H1 (cell line): ENCODE results near the gene DAZL. TPM values are rescaled to one million over a fixed set of nuclear protein-coding genes. Genes with fewer than 3 reads are reported as not detected.

Source experiments
- CTCF ChIA-PET: fragments of 300-600 bp; sonication (Branson Sonifier 250); formaldehyde crosslinking; loops from one replicate; lab custom pipeline; 2021; ENCODE audit not compliant: partially characterized antibody; lab: Charles Lee
- POLR2A ChIA-PET: fragments of 300-600 bp; sonication (Branson Sonifier 250); formaldehyde crosslinking; loops from one replicate; lab custom pipeline; 2021; ENCODE audit warnings: inconsistent platforms; ENCODE audit not compliant: partially characterized antibody; lab: Charles Lee
- DNase-seq, 2 experiments: peaks; one replicate each; pipeline versions ENCODE4 v3.0.0 to v3.0.0-alpha.2; 2010 to 2022; ENCODE audit warnings: low spot score in 2 of 2, low read depth in 1 of 2, mixed read lengths in 1 of 2
- FAIRE-seq: peaks from 2 replicates; lab custom pipeline; 2011; peaks lifted over from hg19 to GRCh38; lab: Jason Lieb, UNC
- H2AFZ ChIP-seq: 2 replicates; pipeline ENCODE4 v1.8.1; 2012; ENCODE audit warnings: low read length, inconsistent platforms
- H2AK5ac ChIP-seq: 2 replicates; pipeline ENCODE4 v1.6.1; 2013; ENCODE audit warnings: low read depth, low read length
- H2BK120ac ChIP-seq: replicated peaks from 2 replicates; pipeline ENCODE3; 2013; ENCODE audit warnings: low read depth, low read length, inconsistent platforms
- H2BK12ac ChIP-seq: 2 replicates; pipeline ENCODE4 v1.6.1; 2013; ENCODE audit warnings: low read depth, low read length
- H2BK15ac ChIP-seq: 2 replicates; pipeline ENCODE4 v1.6.1; 2013; ENCODE audit warnings: low read length
- H2BK20ac ChIP-seq: 2 replicates; pipeline ENCODE4 v1.6.1; 2013; ENCODE audit warnings: low read length
- H2BK5ac ChIP-seq: 2 replicates; pipeline ENCODE4 v1.6.1; 2013; ENCODE audit warnings: low read depth, low read length
- H3K14ac ChIP-seq: 2 replicates; pipeline ENCODE4 v1.6.1; 2013; ENCODE audit warnings: inconsistent platforms; ENCODE audit not compliant: insufficient read length
- H3K18ac ChIP-seq: 2 replicates; pipeline ENCODE4 v1.6.1; 2013; ENCODE audit warnings: low read length; ENCODE audit errors: extremely low read depth
- H3K23ac ChIP-seq: 2 replicates; pipeline ENCODE4 v1.6.1; 2013; ENCODE audit warnings: inconsistent platforms; ENCODE audit not compliant: insufficient read length
- H3K23me2 ChIP-seq: 2 replicates; pipeline ENCODE4 v1.6.1; 2013; ENCODE audit warnings: low read depth, low read length
- H3K27ac ChIP-seq: 2 replicates; pipeline ENCODE4 v1.6.1; 2011; ENCODE audit warnings: low read depth, low read length, inconsistent platforms
- H3K27me3 ChIP-seq, 4 experiments: replicated peaks in 1 of 4; 1 replicate in 1 of 4; 2 replicates in 3 of 4; pipeline versions ENCODE4 v1.6.1 to v1.8.1; 2011 to 2013; ENCODE audit warnings: low read length in 3 of 4, mild to moderate bottlenecking in 3 of 4, inconsistent platforms in 2 of 4, mixed read lengths in 2 of 4, moderate library complexity in 1 of 4; ENCODE audit not compliant: control insufficient read depth in 3 of 4, insufficient read depth in 3 of 4; ENCODE audit errors: extremely low read depth in 1 of 4
- H3K36me3 ChIP-seq, 4 experiments: 2 replicates each; pipeline versions ENCODE4 v1.6.1 to v1.8.1; 2011 to 2013; ENCODE audit warnings: mild to moderate bottlenecking in 4 of 4, low read length in 3 of 4, moderate library complexity in 2 of 4, control low read depth in 1 of 4, inconsistent platforms in 1 of 4; ENCODE audit not compliant: insufficient read depth in 4 of 4, control insufficient read depth in 2 of 4
- H3K4ac ChIP-seq: replicated peaks from 2 replicates; pipeline ENCODE3; 2013; ENCODE audit warnings: low read length, low read depth, mixed read lengths, inconsistent platforms; ENCODE audit not compliant: insufficient read length
- H3K4me1 ChIP-seq, 4 experiments: replicated peaks in 1 of 4; 1 replicate in 1 of 4; 2 replicates in 3 of 4; pipeline versions ENCODE4 v1.6.1 to v1.8.1; 2011 to 2013; ENCODE audit warnings: low read length in 3 of 4, inconsistent platforms in 2 of 4, mixed read lengths in 1 of 4; ENCODE audit not compliant: insufficient read depth in 4 of 4, control insufficient read depth in 3 of 4
- H3K4me2 ChIP-seq, 2 experiments: 2 replicates each; pipeline versions ENCODE4 v1.6.1 to v1.8.1; 2011 to 2013; ENCODE audit warnings: low read depth in 2 of 2, low read length in 2 of 2, control low read depth in 1 of 2, inconsistent platforms in 1 of 2, mild to moderate bottlenecking in 1 of 2; ENCODE audit not compliant: insufficient read depth in 1 of 2
- H3K4me3 ChIP-seq, 4 experiments: fragments of 200-600, 300-600 bp in 1 of 4; sonication (generic), shearing (Covaris generic), sonication (Bioruptor Twin) in 1 of 4; 2 replicates each; pipeline versions ENCODE4 v1.5.1 to v1.8.1; 2011 to 2016; ENCODE audit warnings: low read length in 4 of 4, low read depth in 3 of 4, control low read depth in 2 of 4, inconsistent platforms in 2 of 4, mild to moderate bottlenecking in 2 of 4, mixed read lengths in 1 of 4, moderate library complexity in 1 of 4; ENCODE audit not compliant: insufficient read depth in 2 of 4; ENCODE audit errors: extremely low read depth in 1 of 4
- H3K56ac ChIP-seq: replicated peaks from 2 replicates; pipeline ENCODE3; 2013; ENCODE audit warnings: low read depth, mild to moderate bottlenecking, mixed read lengths, low read length, inconsistent platforms; ENCODE audit not compliant: insufficient read length
- H3K79me1 ChIP-seq: 2 replicates; pipeline ENCODE4 v1.6.1; 2013; ENCODE audit warnings: low read depth, low read length, control low read depth
- H3K79me2 ChIP-seq, 2 experiments: 2 replicates each; pipeline versions ENCODE4 v1.6.1 to v1.8.1; 2012 to 2013; ENCODE audit warnings: low read length in 2 of 2, mild to moderate bottlenecking in 2 of 2, inconsistent platforms in 1 of 2; ENCODE audit not compliant: insufficient read depth in 2 of 2, control insufficient read depth in 1 of 2
- H3K9ac ChIP-seq, 4 experiments: replicated peaks in 1 of 4; 1 replicate in 1 of 4; 2 replicates in 3 of 4; pipeline versions ENCODE4 v1.6.1 to v1.8.1; 2011 to 2013; ENCODE audit warnings: low read depth in 3 of 4, low read length in 3 of 4, control low read depth in 2 of 4, mild to moderate bottlenecking in 2 of 4, moderate library complexity in 2 of 4, inconsistent platforms in 1 of 4; ENCODE audit errors: extremely low read depth in 1 of 4
- H3K9me3 ChIP-seq, 2 experiments: 2 replicates each; pipeline versions ENCODE4 v1.6.1 to v1.8.1; 2012 to 2013; ENCODE audit warnings: mild to moderate bottlenecking in 2 of 2, moderate library complexity in 2 of 2, control low read depth in 1 of 2, inconsistent platforms in 1 of 2, low read depth in 1 of 2, low read length in 1 of 2, mixed read lengths in 1 of 2; ENCODE audit not compliant: insufficient read depth in 2 of 2
- H4K20me1 ChIP-seq, 2 experiments: replicated peaks in 1 of 2; 2 replicates each; pipeline versions ENCODE3 to v1.8.1; 2011 to 2013; ENCODE audit warnings: inconsistent platforms in 2 of 2, low read length in 2 of 2, mild to moderate bottlenecking in 1 of 2; ENCODE audit not compliant: insufficient read depth in 2 of 2, control insufficient read depth in 1 of 2
- H4K5ac ChIP-seq: 2 replicates; pipeline ENCODE4 v1.6.1; 2013; ENCODE audit warnings: low read length, low read depth, mixed read lengths, inconsistent platforms; ENCODE audit not compliant: insufficient read length
- H4K8ac ChIP-seq: 2 replicates; pipeline ENCODE4 v1.8.0; 2013; ENCODE audit warnings: mild to moderate bottlenecking, moderate library complexity, low read length, inconsistent platforms; ENCODE audit not compliant: insufficient read depth; ENCODE audit errors: extremely low read depth
- H4K91ac ChIP-seq: replicated peaks from 2 replicates; pipeline ENCODE3; 2013; ENCODE audit warnings: low read length, mixed read lengths, inconsistent platforms; ENCODE audit not compliant: insufficient read length
- ATF3 ChIP-seq: IDR thresholded peaks from 2 replicates; pipeline ENCODE4 v1.6.1; 2011; ENCODE audit warnings: low read depth, mild to moderate bottlenecking, low read length; ENCODE audit not compliant: insufficient read depth
- BRCA1 ChIP-seq: IDR thresholded peaks from 2 replicates; pipeline ENCODE4 v1.6.1; 2012; ENCODE audit warnings: low read depth, low read length, improper control_type of control experiment
- HDAC6 ChIP-seq: IDR thresholded peaks from one replicate; pipeline ENCODE4 v1.7.1; 2012; ENCODE audit warnings: low read depth, mild to moderate bottlenecking, inconsistent platforms, low read length, moderate library complexity
- POLR2AphosphoS5 ChIP-seq: IDR thresholded peaks from 2 replicates; pipeline ENCODE4 v1.6.1; 2011; ENCODE audit warnings: low read depth, low read length
- SUZ12 ChIP-seq: fragments of 200-600 bp; sonication (generic); IDR thresholded peaks from 2 replicates; pipeline ENCODE4 v1.6.1; 2012; ENCODE audit warnings: mild to moderate bottlenecking, inconsistent platforms, low read length, moderate library complexity, mixed read lengths
- TAF7 ChIP-seq: optimal IDR thresholded peaks from 2 replicates; pipeline ENCODE3; 2011; ENCODE audit warnings: low read depth, mild to moderate bottlenecking, inconsistent platforms, low read length, moderate library complexity, borderline replicate concordance
- WGBS, 2 experiments: shearing (Covaris generic) in 1 of 2; methylation state at CpG; one replicate each; pipeline versions ENCODE4 v1.1.6 to v1.1.7; 2013 to 2015; ENCODE audit warnings: low lambda C conversion rate in 2 of 2, mixed read lengths in 2 of 2, inconsistent platforms in 1 of 2, low coverage in 1 of 2, missing lambda C conversion rate in 1 of 2; ENCODE audit not compliant: insufficient replicate concordance in 2 of 2, insufficient coverage in 1 of 2, insufficient read length in 1 of 2; ENCODE audit errors: extremely low coverage in 1 of 2, missing lambda C conversion rate in 1 of 2; 5-methylcytosine and 5-hydroxymethylcytosine counted together
- polyA plus RNA-seq, 7 experiments: library from polyadenylated mRNA; depleted of rRNA in 3 of 7; stranded (reverse) in 5 of 7; unstranded in 2 of 7; fragments of >200 nt in 5 of 7; fragments of 200-250 nt in 2 of 7; gene quantifications; 1 replicate in 5 of 7; 2 replicates in 1 of 7; 4 replicates in 1 of 7; pipeline versions ENCODE4 v1.2.1 to v1.2.3, GENCODE V29; 2011 to 2013; ENCODE audit warnings: missing spikeins in 2 of 7, mixed read lengths in 2 of 7
- total RNA-seq: library from RNA; stranded (reverse); fragmentation: NEBNext Ultra II Directional; extraction: Animal tissue kit (Norgen Biotek cat#: 25700); gene quantifications from 2 replicates; pipeline ENCODE4 v1.2.1, GENCODE V29; 2021
- TF ChIP-seq, protein P1 (sequence below): IDR thresholded peaks from 2 replicates; pipeline ENCODE4 v1.6.1; 2012; ENCODE audit warnings: low read length, inconsistent platforms

DAZL gene
- total and polyA plus RNA-seq, 2 of the 8 experiments (the other 6 are each of a cell fraction or from before 2014, with no cell fraction given) = 3.4 to 5.9 TPM

DNA sequence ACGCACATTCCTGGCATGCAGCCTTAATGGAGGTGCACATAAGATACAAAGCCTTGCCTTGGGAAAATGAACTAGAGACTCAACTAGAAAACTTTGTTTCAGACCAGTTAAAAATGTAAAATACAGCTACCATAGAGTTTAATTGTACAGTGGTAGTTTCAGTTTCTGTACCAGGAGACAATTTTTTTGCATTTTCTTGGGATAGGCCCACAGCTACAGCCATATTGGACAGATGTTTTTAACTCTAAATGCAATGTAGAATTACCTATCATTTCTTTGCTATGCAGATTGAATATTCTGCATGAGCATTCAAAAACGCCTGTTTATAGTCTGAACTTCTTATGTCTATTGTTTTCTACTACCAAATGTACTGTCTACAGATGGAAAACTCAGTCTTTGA is 20.3 kb downstream of the DAZL start:
- POLR2A ChIA-PET = no interaction called here
- Histone ChIP-seq H4K8ac (no peak overlapping the region), H4K20me1 (no peaks in the 10 kb centered on the region), H3K14ac (no peak overlapping the region), H4K91ac (no peak overlapping the region), H3K18ac (no peak overlapping the region)
- 90% methylated on average over 2 of the region's 2 CpGs; no CpG with 5 or more reads in 1 of the 2 experiments for WGBS, 2 experiments
- no peak for TF ChIP-seq ATF3
- TF ChIP-seq SUZ12 = no peak
- no peak for TF ChIP-seq POLR2AphosphoS5
- no peak for TF ChIP-seq HDAC6
- no peak for TF ChIP-seq TAF7
- TF ChIP-seq, protein P1, sequence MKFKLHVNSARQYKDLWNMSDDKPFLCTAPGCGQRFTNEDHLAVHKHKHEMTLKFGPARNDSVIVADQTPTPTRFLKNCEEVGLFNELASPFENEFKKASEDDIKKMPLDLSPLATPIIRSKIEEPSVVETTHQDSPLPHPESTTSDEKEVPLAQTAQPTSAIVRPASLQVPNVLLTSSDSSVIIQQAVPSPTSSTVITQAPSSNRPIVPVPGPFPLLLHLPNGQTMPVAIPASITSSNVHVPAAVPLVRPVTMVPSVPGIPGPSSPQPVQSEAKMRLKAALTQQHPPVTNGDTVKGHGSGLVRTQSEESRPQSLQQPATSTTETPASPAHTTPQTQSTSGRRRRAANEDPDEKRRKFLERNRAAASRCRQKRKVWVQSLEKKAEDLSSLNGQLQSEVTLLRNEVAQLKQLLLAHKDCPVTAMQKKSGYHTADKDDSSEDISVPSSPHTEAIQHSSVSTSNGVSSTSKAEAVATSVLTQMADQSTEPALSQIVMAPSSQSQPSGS = no peak
- TF ChIP-seq BRCA1 = no peak
- TF ChIP-seq, all 59 proteins: peak for 0
- Histone ChIP-seq H3K79me2 (no peaks in the 10 kb centered on the region), H3K4me3 (no peak overlapping the region), H2AFZ (no peak overlapping the region), H3K9ac (no peak overlapping the region), H2BK12ac (no peak overlapping the region), H2BK5ac (no peak overlapping the region), H3K36me3 (no peaks in the 10 kb centered on the region), H3K79me1 (no peaks in the 10 kb centered on the region), H3K4me1 (no peaks in the 10 kb centered on the region; a peak in 1 of 7 replicates), H3K56ac (no peak overlapping the region), H2BK15ac (no peak overlapping the region), H3K27me3 (no peaks in the 10 kb centered on the region), H2BK20ac (no peak overlapping the region), H3K23ac (no peak overlapping the region), H3K4me2 (no peak overlapping the region), H3K4ac (no peak overlapping the region), H4K5ac (no peak overlapping the region), H3K9me3 (no peaks in the 10 kb centered on the region), H2AK5ac (no peak overlapping the region), H3K23me2 (no peaks in the 10 kb centered on the region), H2BK120ac (no peak overlapping the region), H3K27ac (no peak overlapping the region)
- DNase-seq (no peak), FAIRE-seq (no peak)
- CTCF ChIA-PET = no interaction called here
